Measurements from ENCODE around the gene ZMPSTE24. TPM values are rescaled to one million over a fixed set of nuclear protein-coding genes. Genes with fewer than 3 reads are reported as not detected.

Gene ZMPSTE24
- total and polyA plus RNA-seq, 9 donors, result 19.0 to 44.4 (median 29.0) TPM

- TF ChIP-seq EP300 (IDR thresholded peaks at IDR 0.05) (no peak), POLR2A (IDR thresholded peaks at IDR 0.05) (no peak), CTCF (IDR thresholded peaks at IDR 0.05) (no peak)
- H3K4me3 ChIP-seq, result no peak overlapping the region
- DNase-seq, result no peak
- H3K4me1 ChIP-seq (ENCODE audit: insufficient read depth), result peaks cover 3% of the 10 kb centered on the region
- no peak overlapping the region for H3K27ac ChIP-seq
- no peaks in the 10 kb centered on the region for H3K27me3 ChIP-seq
- H3K9me3 ChIP-seq, result no peaks in the 10 kb centered on the region
- no peaks in the 10 kb centered on the region for H3K36me3 ChIP-seq
- intact Hi-C loops (cut with DNase I), result no loop called here
Measured at GRCh38 chr1:40255231-40255630, 2.8 kb upstream of the ZMPSTE24 start.

GRCh38 chr1:40256401-40257084 is 1.5 kb upstream of the ZMPSTE24 start:
- intact Hi-C loops (cut with DNase I), result no loop called here
- peak overlapping the region; percentile 71 for H3K4me3 ChIP-seq
- no peaks in the 10 kb centered on the region for H3K27me3 ChIP-seq
- WGBS, 3 donors, result 62 to 68% (median 62%) methylated on average over 6 of the region's 6 CpGs
- H3K36me3 ChIP-seq, result no peaks in the 10 kb centered on the region
- DNase-seq, result no peak
- no peak overlapping the region for H3K27ac ChIP-seq
- H3K9me3 ChIP-seq, result no peaks in the 10 kb centered on the region
- H3K4me1 ChIP-seq (ENCODE audit: insufficient read depth), result peaks cover 3% of the 10 kb centered on the region
- TF ChIP-seq EP300 (IDR thresholded peaks at IDR 0.05) (no peak), CTCF (IDR thresholded peaks at IDR 0.05) (no peak), POLR2A (IDR thresholded peaks at IDR 0.05) (no peak)

DNA sequence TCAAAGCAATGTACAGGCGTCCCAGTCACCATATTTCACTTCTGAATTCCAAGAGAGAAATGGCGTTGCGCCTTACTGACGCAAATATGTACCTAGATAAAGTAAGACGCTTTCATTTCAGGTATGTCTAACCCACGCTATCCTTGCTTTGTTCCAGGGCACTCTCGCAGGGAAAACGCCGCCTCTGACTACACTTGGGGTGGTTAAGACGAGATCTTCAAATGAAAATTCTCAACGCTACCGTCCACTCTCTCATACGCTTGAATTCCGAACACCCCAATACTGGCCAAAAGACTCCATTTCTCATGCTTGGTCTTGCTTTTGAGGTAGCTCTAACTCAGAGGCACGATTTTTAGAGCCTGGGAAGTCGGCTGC is 736 bp upstream of the ZMPSTE24 start:
- no peak for TF ChIP-seq CTCF (IDR thresholded peaks at IDR 0.05)
- no peak for TF ChIP-seq EP300 (IDR thresholded peaks at IDR 0.05)
- no peak for TF ChIP-seq POLR2A (IDR thresholded peaks at IDR 0.05)
- peaks cover 3% of the 10 kb centered on the region for H3K4me1 ChIP-seq (ENCODE audit: insufficient read depth)
- intact Hi-C loops (cut with DNase I), result no loop called here

GRCh38 chr1:40258445-40258769 is 371 bp downstream of the ZMPSTE24 start:
- peaks cover 3% of the 10 kb centered on the region for H3K4me1 ChIP-seq (ENCODE audit: insufficient read depth)
- intact Hi-C loops (cut with DNase I), result no loop called here
- TF ChIP-seq CTCF (IDR thresholded peaks at IDR 0.05) (no peak), POLR2A (IDR thresholded peaks at IDR 0.05) (no peak), EP300 (IDR thresholded peaks at IDR 0.05) (no peak)

More for the DNA sequence above, 736 bp upstream of the ZMPSTE24 start:
- 0% methylated on average over 16 of the region's 16 CpGs for WGBS, 3 donors
- H3K27me3 ChIP-seq, result no peaks in the 10 kb centered on the region
- no peaks in the 10 kb centered on the region for H3K9me3 ChIP-seq
- H3K27ac ChIP-seq, result peak overlapping the region; percentile 87 to 95
- no peaks in the 10 kb centered on the region for H3K36me3 ChIP-seq
- peak overlapping the region; percentile 71 for H3K4me3 ChIP-seq
- no peak for DNase-seq

More at GRCh38 chr1:40258445-40258769, 371 bp downstream of the ZMPSTE24 start:
- H3K27ac ChIP-seq, result no peak overlapping the region
- no peak for DNase-seq
- H3K36me3 ChIP-seq, result no peaks in the 10 kb centered on the region
- whole genome bisulfite sequencing, 3 donors, result 0% methylated on average over 10 of the region's 10 CpGs
- no peaks in the 10 kb centered on the region for H3K27me3 ChIP-seq
- H3K9me3 ChIP-seq, result no peaks in the 10 kb centered on the region
- peak overlapping the region; percentile 71 for H3K4me3 ChIP-seq

All from ovary (tissue), 9 donors.